IPS-18c (cell line): ENCODE results near the gene UXS1.

ENCODE experiments used
- H3K4me3 ChIP-seq: 2 replicates; pipeline ENCODE4 v1.7.0; 2013; ENCODE audit warnings: low read depth, mild to moderate bottlenecking, low read length, moderate library complexity; ENCODE audit not compliant: insufficient read depth
- H3K9me3 ChIP-seq: one replicate; pipeline ENCODE4 v1.6.1; 2013; ENCODE audit warnings: mild to moderate bottlenecking, low read length, moderate library complexity; ENCODE audit not compliant: control insufficient read depth, insufficient read depth

The UXS1 gene

DNA sequence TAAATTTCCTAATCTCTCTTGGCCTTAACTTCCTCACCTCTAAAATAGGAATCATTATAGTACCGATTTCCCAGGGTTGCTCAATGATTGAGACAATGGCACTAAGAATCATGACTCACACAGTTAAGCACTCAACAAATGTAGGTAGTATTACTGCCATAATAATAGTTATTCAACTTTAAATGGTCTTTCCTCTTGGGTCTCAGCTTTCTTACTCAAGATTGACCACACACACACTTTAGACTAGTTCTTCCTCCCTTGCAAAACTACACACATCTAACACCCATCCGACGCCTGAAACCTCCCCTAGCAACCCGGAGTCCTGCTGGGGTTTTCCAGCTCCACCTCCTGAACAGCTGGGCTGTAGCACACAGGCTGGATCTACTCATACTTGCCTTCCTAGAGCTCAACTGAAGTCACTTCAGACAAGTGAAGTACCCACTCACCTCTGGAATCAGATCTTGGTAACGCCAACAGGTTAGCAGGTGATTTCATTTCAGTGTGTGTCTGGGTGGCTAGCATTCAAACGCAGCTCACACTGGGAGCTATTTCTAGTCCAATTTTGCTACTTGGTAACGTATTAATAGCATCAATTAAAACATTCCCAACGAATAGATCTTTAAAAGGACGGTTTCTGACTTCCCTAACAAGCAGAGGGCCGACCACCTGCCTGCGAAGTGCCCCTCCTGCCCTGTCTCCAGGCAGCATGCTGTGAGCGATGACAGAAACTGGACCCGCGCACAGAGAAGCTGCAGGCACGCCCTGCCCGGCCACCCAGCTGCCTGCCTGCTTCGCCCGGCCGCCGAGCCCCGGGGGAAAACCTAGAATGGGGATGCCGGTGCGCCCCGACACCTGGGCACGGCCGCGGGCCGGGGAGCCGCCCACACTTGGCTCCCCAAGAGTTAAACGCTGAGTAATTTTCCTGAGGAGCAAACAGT, 1.1 kb downstream of the UXS1 start:
- Histone ChIP-seq H3K4me3 (peak overlapping the region; percentile 82), H3K9me3 (no peaks in the 10 kb centered on the region)

DNA sequence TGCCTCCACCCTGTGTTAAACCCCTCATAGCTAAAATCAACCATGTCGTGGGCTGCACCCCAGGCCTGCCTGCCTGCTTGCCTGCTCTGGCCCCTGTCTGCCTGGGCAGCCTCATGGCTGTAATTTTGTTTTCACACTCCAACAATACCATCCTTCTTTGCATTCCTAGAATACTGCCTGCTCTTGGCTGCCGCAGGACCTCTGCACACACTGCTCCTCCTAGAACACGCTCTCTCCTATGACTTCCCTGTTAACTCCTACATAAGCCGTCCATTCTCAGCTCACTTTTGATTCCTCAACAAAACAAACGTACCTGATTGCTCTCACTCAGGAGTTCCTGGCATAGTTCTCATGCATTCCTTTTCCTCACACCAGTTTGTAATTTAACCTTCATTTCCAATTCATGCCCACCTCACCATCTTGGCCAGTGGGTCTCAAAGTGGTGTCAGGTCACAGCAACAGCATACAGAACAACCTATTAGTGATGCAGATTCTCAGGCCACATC, 2.5 kb downstream of the UXS1 start:
- Histone ChIP-seq H3K4me3 (no peak overlapping the region), H3K9me3 (no peaks in the 10 kb centered on the region)

GRCh38 chr2:106189764-106190468, 4.2 kb downstream of the UXS1 start:
- no peak overlapping the region for H3K4me3 ChIP-seq

GRCh38 chr2:106189325-106189724, 4.8 kb downstream of the UXS1 start:
- no peak overlapping the region for H3K4me3 ChIP-seq

More at GRCh38 chr2:106189764-106190468, 4.2 kb downstream of the UXS1 start:
- no peaks in the 10 kb centered on the region for H3K9me3 ChIP-seq

DNA sequence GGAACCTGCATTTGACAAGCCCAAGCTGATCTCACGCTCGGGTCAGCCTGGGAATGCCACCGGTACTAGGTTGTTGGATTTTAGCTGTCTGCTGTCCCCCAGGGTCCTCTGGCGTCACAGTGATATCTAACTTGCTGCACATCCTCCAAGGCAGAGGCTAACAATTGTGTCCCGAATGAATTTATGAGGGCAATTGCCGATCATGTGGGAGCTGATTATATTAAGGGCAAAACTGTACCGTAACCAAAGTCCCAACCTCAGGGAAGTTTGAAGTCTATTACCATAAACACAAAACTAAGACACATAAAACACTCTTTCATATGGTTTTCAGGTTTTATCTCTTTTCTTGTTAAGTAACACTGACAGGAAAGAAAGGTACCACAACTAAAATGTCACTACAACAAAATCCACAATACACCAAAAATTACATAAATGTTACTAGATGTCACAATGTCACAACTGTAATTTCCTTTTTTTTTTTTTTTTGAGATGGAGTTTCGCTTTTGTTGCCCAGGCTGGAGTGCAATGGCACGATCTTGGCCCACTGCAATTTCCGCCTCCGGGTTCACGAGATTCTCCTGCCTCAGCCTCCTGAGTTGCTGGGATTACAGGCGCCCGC, 6.7 kb downstream of the UXS1 start:
- no peak overlapping the region for H3K4me3 ChIP-seq

More at GRCh38 chr2:106189325-106189724, 4.8 kb downstream of the UXS1 start:
- H3K9me3 ChIP-seq: no peaks in the 10 kb centered on the region

GRCh38 chr2:106185475-106186184, 8.5 kb downstream of the UXS1 start:
- Histone ChIP-seq H3K9me3 (no peaks in the 10 kb centered on the region), H3K4me3 (no peak overlapping the region)

More for the DNA sequence above, 6.7 kb downstream of the UXS1 start:
- no peaks in the 10 kb centered on the region for H3K9me3 ChIP-seq

GRCh38 chr2:106184857-106185256, 9.2 kb downstream of the UXS1 start:
- H3K4me3 ChIP-seq: no peak overlapping the region
- no peaks in the 10 kb centered on the region for H3K9me3 ChIP-seq

DNA sequence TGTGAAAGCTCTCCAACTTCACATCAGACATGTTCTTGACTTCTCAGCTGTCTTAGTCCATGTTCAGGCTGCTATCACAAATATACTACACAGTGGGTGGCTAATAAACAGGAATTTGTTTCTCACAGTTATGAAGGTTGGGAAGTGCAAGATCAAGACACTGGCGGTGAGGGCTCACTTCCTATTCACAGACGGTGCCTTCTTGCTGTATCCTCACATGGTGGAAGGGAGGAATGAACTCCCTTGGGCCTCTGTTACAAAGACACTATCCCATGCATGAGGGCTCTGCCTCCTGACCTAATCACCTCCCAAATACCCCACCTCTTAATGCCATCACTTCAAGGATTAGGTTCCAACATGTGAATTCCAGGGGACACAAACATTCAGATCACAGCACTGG, 9.7 kb downstream of the UXS1 start:
- no peak overlapping the region for H3K4me3 ChIP-seq

DNA sequence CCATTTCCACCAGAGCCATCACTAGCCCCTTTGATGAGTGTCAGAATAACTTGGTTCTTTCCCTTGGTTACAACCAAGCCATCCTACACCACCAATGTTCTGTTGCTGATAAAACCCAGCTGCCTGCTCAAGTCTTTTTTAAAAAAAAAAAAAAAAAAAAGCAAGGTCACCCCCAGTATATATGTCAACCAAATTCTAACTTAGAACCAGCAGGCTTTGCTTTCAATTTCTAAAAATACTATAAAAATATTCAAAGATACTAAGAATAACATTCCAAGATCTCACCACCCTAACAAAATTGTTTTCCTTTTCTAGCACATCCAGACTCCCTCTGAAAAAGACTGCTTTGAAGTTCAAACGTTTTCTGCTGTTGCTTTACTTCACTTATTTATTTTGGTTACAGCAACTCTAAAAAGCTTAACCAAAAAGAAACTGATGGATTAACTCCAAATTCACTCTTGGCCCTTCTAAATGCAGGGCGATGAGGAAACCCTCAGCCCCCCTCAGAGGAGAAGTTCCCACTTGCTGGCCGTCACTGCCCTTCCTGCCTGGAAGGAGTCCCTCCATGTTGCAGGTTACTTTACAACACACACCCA, 10.9 kb downstream of the UXS1 start:
- Histone ChIP-seq H3K9me3 (no peaks in the 10 kb centered on the region), H3K4me3 (no peak overlapping the region)

More for the DNA sequence above, 9.7 kb downstream of the UXS1 start:
- no peaks in the 10 kb centered on the region for H3K9me3 ChIP-seq

GRCh38 chr2:106181064-106181463, 13.0 kb downstream of the UXS1 start:
- Histone ChIP-seq H3K9me3 (no peaks in the 10 kb centered on the region), H3K4me3 (no peak overlapping the region)

- no peak overlapping the region for H3K4me3 ChIP-seq
- no peaks in the 10 kb centered on the region for H3K9me3 ChIP-seq
Observed at GRCh38 chr2:106180602-106181001, 13.5 kb downstream of the UXS1 start.

- no peak overlapping the region for H3K4me3 ChIP-seq
- no peaks in the 10 kb centered on the region for H3K9me3 ChIP-seq
Observed at GRCh38 chr2:106178716-106179115, 15.4 kb downstream of the UXS1 start.

DNA sequence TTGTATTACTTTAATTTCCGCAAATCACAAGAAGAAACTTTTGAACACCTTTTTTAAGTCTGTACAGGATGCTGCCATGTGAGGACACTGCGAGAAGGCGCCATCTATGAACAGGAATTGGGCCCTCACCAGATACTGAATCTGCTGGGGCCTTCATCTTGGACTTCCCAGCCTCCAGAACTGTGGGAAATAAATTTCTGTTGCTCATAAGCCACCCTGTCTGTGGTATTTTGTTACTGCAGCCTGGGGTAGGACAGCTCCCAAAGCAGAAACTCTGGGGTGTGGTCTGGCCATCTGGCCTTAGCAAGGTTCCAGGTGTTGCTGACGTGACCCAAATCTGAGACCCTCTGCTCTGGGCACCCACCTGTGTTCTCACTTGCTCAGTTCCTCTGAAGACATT, 16.5 kb downstream of the UXS1 start:
- Histone ChIP-seq H3K4me3 (no peak overlapping the region), H3K9me3 (peaks cover under 1% of the 10 kb centered on the region)

DNA sequence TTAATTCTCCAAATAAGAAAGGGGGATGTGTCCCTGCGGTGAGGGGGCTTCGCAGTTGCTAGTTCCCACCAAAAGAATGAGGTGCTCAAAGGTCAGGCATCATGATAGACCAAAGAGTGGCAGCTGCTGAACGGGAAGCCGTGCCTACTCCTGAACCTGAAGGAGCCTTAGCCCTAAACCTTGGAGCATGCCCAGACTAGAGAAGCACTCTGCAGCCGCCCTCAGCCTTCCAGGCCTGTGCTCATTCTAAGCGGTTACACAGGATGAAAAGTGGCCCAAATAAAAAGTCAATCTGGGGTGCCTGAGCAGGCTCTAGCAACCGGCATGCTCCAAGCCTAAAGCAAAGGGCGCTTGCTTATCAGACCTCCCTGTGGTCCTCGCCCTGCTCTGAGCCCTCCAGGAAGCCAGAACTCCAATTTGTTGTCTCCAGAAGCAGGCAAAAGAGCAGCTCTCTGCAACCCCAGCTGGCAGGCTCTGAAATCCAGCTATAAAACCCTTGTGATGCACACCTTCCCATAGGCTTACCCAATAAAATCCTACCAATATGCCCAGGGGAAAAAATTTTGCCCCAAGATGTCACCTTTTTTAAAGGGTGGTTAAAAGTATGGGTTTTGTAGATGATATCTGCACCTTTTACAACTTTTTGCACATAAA, 17.5 kb downstream of the UXS1 start:
- Histone ChIP-seq H3K9me3 (peaks cover 2% of the 10 kb centered on the region), H3K4me3 (no peak overlapping the region)

DNA sequence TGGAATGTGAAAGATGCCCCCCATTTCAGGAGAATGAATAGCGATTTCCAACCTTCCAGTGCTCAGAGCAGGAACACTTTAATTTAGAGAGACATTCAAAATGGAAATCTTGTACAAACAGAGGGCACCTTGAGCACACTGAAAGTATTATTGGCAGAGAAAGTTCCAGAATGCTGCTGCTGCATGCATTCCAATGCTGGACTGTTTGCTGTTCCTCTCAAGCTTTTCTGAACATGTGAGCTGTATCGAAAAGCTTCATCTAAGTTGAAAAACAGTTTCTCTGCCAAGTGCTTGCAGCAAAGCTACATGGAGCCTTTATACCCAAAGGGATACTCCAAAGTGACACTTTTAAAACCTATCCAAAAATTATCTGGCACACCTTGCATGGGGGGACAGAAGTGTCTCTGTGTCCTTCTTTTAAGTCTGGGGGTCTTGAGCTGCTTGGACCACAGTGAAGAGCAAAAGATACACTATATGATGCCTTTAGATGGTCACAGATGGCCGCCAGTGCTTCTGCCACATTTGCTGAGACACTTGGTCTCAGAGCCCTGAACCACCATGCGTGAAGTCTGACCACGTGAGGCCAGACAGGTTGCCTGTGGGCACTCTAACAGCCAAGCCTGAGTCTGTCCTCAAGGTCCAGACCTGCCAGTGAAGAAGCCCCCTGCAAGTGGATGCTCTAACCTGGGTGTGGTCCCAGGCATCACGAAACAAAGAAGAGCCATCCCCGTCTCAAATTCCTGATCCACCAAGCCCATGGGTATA, 18.8 kb downstream of the UXS1 start:
- no peak overlapping the region for H3K4me3 ChIP-seq
- peaks cover 2% of the 10 kb centered on the region for H3K9me3 ChIP-seq

- Histone ChIP-seq H3K9me3 (peaks cover 2% of the 10 kb centered on the region), H3K4me3 (no peak overlapping the region)
Observed at GRCh38 chr2:106174056-106174455, 20.0 kb downstream of the UXS1 start.
